MCF 10A (cell line): ENCODE results near the gene ACTL8. TPM values are rescaled to one million over a fixed set of nuclear protein-coding genes. Genes with fewer than 3 reads are reported as not detected.

Experiments
- BruUV-seq: library from RNA; stranded (reverse); fragments of 400-500 nt; replicated peaks from 2 replicates; lab custom pipeline; 2021; lab: Mats Ljungman, UMichigan
- CTCF ChIA-PET: fragments of 300-600 bp; sonication (Branson Sonifier 250); formaldehyde crosslinking; extraction: SDS; loops from one replicate; lab custom pipeline; 2021; ENCODE audit warnings: antibody characterized with exemption, inconsistent platforms; lab: Yijun Ruan, JAX
- POLR2A ChIA-PET: fragments of 300-600, 350-650 bp; sonication (Branson Sonifier 250); formaldehyde crosslinking; extraction: SDS; loops from one replicate; lab custom pipeline; 2020; ENCODE audit warnings: antibody characterized with exemption, inconsistent platforms; lab: Yijun Ruan, JAX
- DNase-seq: peaks from one replicate; pipeline ENCODE4 v3.0.0-alpha.2; 2018; ENCODE audit not compliant: unreplicated experiment
- H3K27ac Mint-ChIP-seq: one replicate; pipeline ENCODE4 v1.8.0; 2022; ENCODE audit warnings: mild to moderate bottlenecking, low read depth, mixed read lengths; ENCODE audit not compliant: unreplicated experiment
- H3K27me3 Mint-ChIP-seq: one replicate; pipeline ENCODE4 v1.8.0; 2022; ENCODE audit warnings: mixed read lengths; ENCODE audit not compliant: insufficient read depth, unreplicated experiment
- H3K36me3 Mint-ChIP-seq: one replicate; pipeline ENCODE4 v1.8.0; 2022; ENCODE audit warnings: mild to moderate bottlenecking, moderate library complexity, mixed read lengths; ENCODE audit not compliant: insufficient read depth, unreplicated experiment
- H3K4me1 Mint-ChIP-seq: one replicate; pipeline ENCODE4 v1.8.0; 2022; ENCODE audit warnings: mixed read lengths; ENCODE audit not compliant: insufficient read depth, unreplicated experiment
- H3K4me3 Mint-ChIP-seq: one replicate; pipeline ENCODE4 v1.8.0; 2022; ENCODE audit warnings: mild to moderate bottlenecking, moderate library complexity, mixed read lengths; ENCODE audit not compliant: unreplicated experiment
- H3K9me3 Mint-ChIP-seq: one replicate; pipeline ENCODE4 v1.8.0; 2022; ENCODE audit warnings: mixed read lengths; ENCODE audit not compliant: unreplicated experiment
- CTCF ChIP-seq: fragments of 200-600 bp; IDR thresholded peaks from one replicate; pipeline ENCODE4 v1.8.0; 2022; ENCODE audit warnings: antibody characterized with exemption, mild to moderate bottlenecking; ENCODE audit not compliant: unreplicated experiment
- intact Hi-C: fragments of 100-400 bp; cut with micrococcal nuclease; formaldehyde crosslinking; loops from 2 replicates; pipeline ENCODE4 v1.14.1; 2022
- total RNA-seq: library from RNA; stranded (reverse); gene quantifications from 2 replicates; pipeline ENCODE4 v1.2.3, GENCODE V29; 2022

The ACTL8 gene
- total RNA-seq, 1 experiment from 2014 or later = 0.23 TPM

- peaks cover 34% of the 10 kb centered on the region for H3K27me3 Mint-ChIP-seq
- no peaks in the 10 kb centered on the region for H3K36me3 Mint-ChIP-seq
- ChIA-PET CTCF (no interaction called here), POLR2A (no interaction called here)
- H3K27ac Mint-ChIP-seq = no peak overlapping the region
- no peak overlapping the region for H3K4me3 Mint-ChIP-seq
- intact Hi-C loops = no loop called here
- DNase-seq = no peak
- no peaks in the 10 kb centered on the region for H3K9me3 Mint-ChIP-seq
- no peaks in the 10 kb centered on the region for H3K4me1 Mint-ChIP-seq
- BruUV-seq = no TSS peak
- TF ChIP-seq CTCF = no peak
These were observed 94.1 kb downstream of the ACTL8 start for GRCh38 chr1:17849216-17849615.

GRCh38 chr1:17851056-17851455, 95.9 kb downstream of the ACTL8 start:
- H3K27ac Mint-ChIP-seq = no peak overlapping the region
- CTCF ChIA-PET = no interaction called here

GRCh38 chr1:17852383-17852782, 97.2 kb downstream of the ACTL8 start:
- BruUV-seq = no TSS peak
- no peak for DNase-seq
- Mint-ChIP-seq H3K4me1 (no peaks in the 10 kb centered on the region), H3K27ac (no peak overlapping the region), H3K27me3 (peaks cover 10% of the 10 kb centered on the region), H3K9me3 (no peaks in the 10 kb centered on the region), H3K4me3 (no peak overlapping the region), H3K36me3 (no peaks in the 10 kb centered on the region)
- no peak for TF ChIP-seq CTCF
- intact Hi-C loops = no loop called here
- POLR2A ChIA-PET = no interaction called here
- CTCF ChIA-PET = no interaction called here

More at GRCh38 chr1:17851056-17851455, 95.9 kb downstream of the ACTL8 start:
- Mint-ChIP-seq H3K27me3 (peaks cover 23% of the 10 kb centered on the region), H3K4me3 (no peak overlapping the region), H3K9me3 (no peaks in the 10 kb centered on the region), H3K4me1 (no peaks in the 10 kb centered on the region), H3K36me3 (no peaks in the 10 kb centered on the region)
- intact Hi-C loops = no loop called here
- no TSS peak for BruUV-seq
- no peak for TF ChIP-seq CTCF
- DNase-seq = no peak
- POLR2A ChIA-PET = no interaction called here

- POLR2A ChIA-PET = no interaction called here
- DNase-seq = no peak
- no peaks in the 10 kb centered on the region for H3K36me3 Mint-ChIP-seq
- H3K27ac Mint-ChIP-seq = no peak overlapping the region
- TF ChIP-seq CTCF = no peak
- intact Hi-C loops = no loop called here
- no peaks in the 10 kb centered on the region for H3K9me3 Mint-ChIP-seq
- H3K4me1 Mint-ChIP-seq = no peaks in the 10 kb centered on the region
- H3K27me3 Mint-ChIP-seq = no peaks in the 10 kb centered on the region
- CTCF ChIA-PET = no interaction called here
- no TSS peak for BruUV-seq
- no peak overlapping the region for H3K4me3 Mint-ChIP-seq
These were observed 98.3 kb downstream of the ACTL8 start for GRCh38 chr1:17853241-17853935.
